ENCODE data around the gene DDX24. TPM values are rescaled to one million over a fixed set of nuclear protein-coding genes. Genes with fewer than 3 reads are reported as not detected.

DDX24 gene
- total RNA-seq, 1 donor: 130 TPM

- TF ChIP-seq CTCF (IDR thresholded peaks at IDR 0.05; ENCODE audit: insufficient read depth, low read length): no peak
- no peak overlapping the region for H3K4me3 ChIP-seq (ENCODE audit: low read depth, low read length)
- DNase-seq (ENCODE audit: low read depth): no peak
These were observed 61.7 kb downstream of the DDX24 start for GRCh38 chr14:94019329-94019728.

- no peak for TF ChIP-seq CTCF (IDR thresholded peaks at IDR 0.05; ENCODE audit: insufficient read depth, low read length)
- H3K4me3 ChIP-seq (ENCODE audit: low read depth, low read length): no peak overlapping the region
- DNase-seq (ENCODE audit: low read depth): no peak
These were observed 62.7 kb downstream of the DDX24 start for GRCh38 chr14:94018308-94018707.

- DNase-seq (ENCODE audit: low read depth): no peak
- no peak for TF ChIP-seq CTCF (IDR thresholded peaks at IDR 0.05; ENCODE audit: insufficient read depth, low read length)
- H3K4me3 ChIP-seq (ENCODE audit: low read depth, low read length): no peak overlapping the region
These were observed 64.5 kb downstream of the DDX24 start for GRCh38 chr14:94016446-94016976.

GRCh38 chr14:94015223-94015622 is 65.8 kb downstream of the DDX24 start:
- no peak for DNase-seq (ENCODE audit: low read depth)
- no peak for TF ChIP-seq CTCF (IDR thresholded peaks at IDR 0.05; ENCODE audit: insufficient read depth, low read length)
- H3K4me3 ChIP-seq (ENCODE audit: low read depth, low read length): no peak overlapping the region

- no peak overlapping the region for H3K4me3 ChIP-seq (ENCODE audit: low read depth, low read length)
- DNase-seq (ENCODE audit: low read depth): no peak
- TF ChIP-seq CTCF (IDR thresholded peaks at IDR 0.05; ENCODE audit: insufficient read depth, low read length): no peak
These were observed 66.6 kb downstream of the DDX24 start for GRCh38 chr14:94014382-94014781.

GRCh38 chr14:94011795-94012194 is 69.2 kb downstream of the DDX24 start:
- no peak overlapping the region for H3K4me3 ChIP-seq (ENCODE audit: low read depth, low read length)
- TF ChIP-seq CTCF (IDR thresholded peaks at IDR 0.05; ENCODE audit: insufficient read depth, low read length): no peak
- peak; percentile 42 for DNase-seq (ENCODE audit: low read depth)

GRCh38 chr14:94010625-94011024 is 70.4 kb downstream of the DDX24 start:
- no peak overlapping the region for H3K4me3 ChIP-seq (ENCODE audit: low read depth, low read length)
- no peak for DNase-seq (ENCODE audit: low read depth)
- TF ChIP-seq CTCF (IDR thresholded peaks at IDR 0.05; ENCODE audit: insufficient read depth, low read length): no peak

Data from fibroblast of the aortic adventitia (primary cell).